GM19328 (cell line): Measurements from ENCODE around the gene ANKRD44.
"Not testable (repeated sequence)": the region's sequence is repeated elsewhere in the genome, so short reads cannot be mapped to it uniquely, and the experiment has no call there.

Experiments used
- ATAC-seq: cut with Tn5 transposase; IDR thresholded peaks from one replicate; pipeline ENCODE4 v1.9.1; 2021; ENCODE audit warnings: mild to moderate bottlenecking, moderate library complexity; ENCODE audit not compliant: unreplicated experiment

ANKRD44 gene

GRCh38 chr2:197310271-197310985, at the start of gene ANKRD44:
Gene ANKRD44, minus strand, starts transcription at chr2:197310780. Its CDS starts 176 bp downstream, at chr2:197310604.
- ATAC-seq, result peak; percentile 60

- no peak for ATAC-seq
These were observed 49.3 kb upstream of the ANKRD44 start for GRCh38 chr2:197359859-197360258.

DNA sequence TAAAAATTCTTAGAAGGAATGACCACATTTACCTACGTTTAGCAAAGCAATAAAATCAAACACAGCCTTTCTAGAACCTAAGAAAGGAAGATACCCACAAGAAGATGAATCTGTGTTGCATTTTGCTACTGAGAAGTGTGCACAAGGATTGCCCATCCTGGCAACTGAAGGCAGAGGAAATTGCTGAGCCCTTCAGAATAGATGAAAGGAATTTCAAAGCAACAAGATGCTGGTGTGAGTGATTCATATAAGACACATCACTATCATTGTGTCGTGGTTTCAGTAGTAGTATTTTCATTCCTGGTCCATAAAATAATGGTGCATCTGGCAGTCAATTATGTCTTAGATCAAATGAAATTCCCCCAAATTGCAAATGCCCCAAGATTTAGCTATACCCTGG, 48.4 kb upstream of the ANKRD44 start:
- ATAC-seq, result no peak

DNA sequence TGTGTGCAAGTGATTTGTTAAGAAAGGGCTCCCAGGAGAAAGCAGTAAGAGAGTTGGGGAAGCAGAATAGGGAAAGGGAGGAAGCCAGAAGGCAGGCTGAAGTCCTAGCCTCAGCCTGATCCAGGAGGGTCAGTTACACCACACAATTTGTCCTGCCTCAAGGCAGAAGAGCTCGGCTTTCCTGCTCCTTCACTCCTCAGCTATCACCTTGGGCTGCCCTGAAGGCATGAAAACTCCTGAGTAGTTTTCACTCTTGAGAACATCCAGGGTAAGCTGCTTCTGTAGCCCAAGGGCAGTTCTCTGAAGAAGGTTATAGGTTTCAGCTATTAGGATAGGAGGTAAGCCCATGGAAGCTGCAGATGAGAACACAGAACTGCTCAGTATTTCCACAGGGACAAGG, 47.4 kb upstream of the ANKRD44 start:
- ATAC-seq, result no peak

DNA sequence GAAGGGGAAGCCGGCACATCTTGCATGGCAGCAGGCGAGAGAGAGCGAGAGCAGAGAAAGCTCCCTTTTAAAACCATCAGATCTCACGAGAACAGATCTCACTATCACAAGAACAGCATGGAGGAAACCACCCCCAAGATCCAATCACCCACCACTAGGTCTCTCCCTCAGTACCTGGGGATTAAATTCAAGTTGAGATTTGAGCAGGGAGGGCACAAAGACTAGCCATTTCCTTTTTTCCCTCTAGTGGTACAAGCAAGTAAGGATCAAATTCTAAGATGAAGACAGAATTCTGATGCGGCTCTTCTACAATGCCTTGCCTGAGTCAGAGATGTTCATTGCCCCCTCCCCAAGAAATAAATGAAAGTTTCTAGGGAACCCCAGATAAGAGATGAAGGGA, 45.6 kb upstream of the ANKRD44 start:
- no peak for ATAC-seq

GRCh38 chr2:197354169-197354558, 43.6 kb upstream of the ANKRD44 start:
- no peak for ATAC-seq

DNA sequence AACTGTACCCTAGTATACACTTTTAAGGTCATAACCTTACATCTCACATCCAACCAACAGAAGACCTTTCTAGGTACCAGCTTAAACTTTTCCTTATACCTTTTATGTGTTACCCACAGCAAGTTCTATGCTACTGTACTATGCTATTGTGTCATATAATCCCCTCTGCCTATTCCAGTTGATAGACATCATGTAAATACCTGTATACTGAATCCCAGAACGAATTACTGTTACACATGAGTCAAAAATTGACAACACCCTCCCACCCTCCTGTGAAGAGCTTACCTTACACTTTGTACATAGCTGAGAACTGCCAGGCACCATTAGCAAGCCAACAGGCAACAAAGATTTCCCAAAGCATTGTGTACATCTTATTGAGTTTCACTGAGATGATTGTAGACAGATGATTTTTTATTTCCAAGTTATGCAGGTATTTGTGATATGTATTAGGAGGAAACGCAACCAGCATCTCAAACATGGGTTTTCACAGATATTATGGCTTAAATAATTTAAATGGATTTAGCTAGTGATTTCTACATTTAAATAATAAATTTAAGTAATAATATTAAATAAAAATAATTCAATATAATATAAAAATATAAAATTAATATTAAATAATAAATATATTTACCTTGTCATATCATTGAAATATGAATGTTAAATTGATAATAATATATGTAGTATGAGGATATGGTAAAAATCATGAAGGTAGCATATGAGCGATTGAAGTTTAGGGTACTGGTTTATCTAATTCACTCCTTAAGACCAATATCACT, 43.0 kb upstream of the ANKRD44 start:
- no peak for ATAC-seq

- no peak for ATAC-seq
These were observed 39.1 kb upstream of the ANKRD44 start for GRCh38 chr2:197349699-197350098.

DNA sequence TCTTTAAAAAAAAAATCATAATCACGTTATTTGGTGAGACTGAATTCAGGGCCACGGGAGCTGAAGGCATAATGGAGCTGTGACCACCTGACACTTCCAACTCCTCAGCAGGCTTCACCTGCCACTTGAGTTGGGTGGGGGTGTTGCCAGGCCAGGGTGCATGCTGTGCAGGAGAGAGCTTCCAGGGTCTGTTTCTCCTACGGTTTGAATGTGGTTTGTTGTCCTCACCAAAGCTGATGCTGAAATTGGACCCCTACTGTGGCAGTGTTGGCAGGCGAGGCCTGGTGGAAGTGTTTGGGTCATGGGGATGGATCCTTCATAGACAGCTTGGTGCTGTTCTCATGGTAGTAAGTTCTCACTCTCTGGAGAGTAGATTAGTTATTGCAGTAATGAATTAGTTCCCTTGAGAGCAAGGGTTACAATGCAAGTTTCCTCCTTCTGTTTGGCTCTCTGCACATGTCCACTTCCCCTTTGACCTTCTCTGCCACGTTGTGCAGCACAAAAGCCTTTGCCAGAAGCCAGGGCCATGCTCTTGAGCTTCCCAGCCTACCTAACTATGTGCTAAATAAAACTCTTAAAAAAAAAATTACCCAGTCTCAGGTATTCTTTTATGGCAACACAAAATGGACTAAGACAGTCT, 38.3 kb upstream of the ANKRD44 start:
- no peak for ATAC-seq

GRCh38 chr2:197345846-197346370, 35.3 kb upstream of the ANKRD44 start:
- no peak for ATAC-seq

DNA sequence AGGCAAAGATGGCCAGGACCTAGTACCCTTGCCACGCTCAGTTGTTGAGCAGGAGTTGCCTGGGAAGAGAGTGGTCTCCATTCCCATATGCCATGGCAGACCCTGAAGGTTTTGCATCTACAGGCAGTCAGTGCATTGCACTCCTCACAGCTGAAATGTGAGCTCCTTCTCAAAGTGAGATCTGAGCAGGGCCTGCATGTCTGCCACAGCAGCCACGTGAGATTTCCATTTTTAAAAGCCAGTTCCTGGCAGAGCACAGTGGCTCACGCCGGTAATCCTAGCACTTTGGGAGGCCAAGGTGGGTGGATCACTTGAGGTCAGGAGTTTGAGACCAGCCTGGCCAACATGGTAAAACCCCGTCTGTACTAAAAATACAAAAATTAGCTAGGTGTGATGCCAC, 33.4 kb upstream of the ANKRD44 start:
- ATAC-seq, result not testable (repeated sequence)

GRCh38 chr2:197340591-197340990, 30.0 kb upstream of the ANKRD44 start:
- ATAC-seq, result no peak

DNA sequence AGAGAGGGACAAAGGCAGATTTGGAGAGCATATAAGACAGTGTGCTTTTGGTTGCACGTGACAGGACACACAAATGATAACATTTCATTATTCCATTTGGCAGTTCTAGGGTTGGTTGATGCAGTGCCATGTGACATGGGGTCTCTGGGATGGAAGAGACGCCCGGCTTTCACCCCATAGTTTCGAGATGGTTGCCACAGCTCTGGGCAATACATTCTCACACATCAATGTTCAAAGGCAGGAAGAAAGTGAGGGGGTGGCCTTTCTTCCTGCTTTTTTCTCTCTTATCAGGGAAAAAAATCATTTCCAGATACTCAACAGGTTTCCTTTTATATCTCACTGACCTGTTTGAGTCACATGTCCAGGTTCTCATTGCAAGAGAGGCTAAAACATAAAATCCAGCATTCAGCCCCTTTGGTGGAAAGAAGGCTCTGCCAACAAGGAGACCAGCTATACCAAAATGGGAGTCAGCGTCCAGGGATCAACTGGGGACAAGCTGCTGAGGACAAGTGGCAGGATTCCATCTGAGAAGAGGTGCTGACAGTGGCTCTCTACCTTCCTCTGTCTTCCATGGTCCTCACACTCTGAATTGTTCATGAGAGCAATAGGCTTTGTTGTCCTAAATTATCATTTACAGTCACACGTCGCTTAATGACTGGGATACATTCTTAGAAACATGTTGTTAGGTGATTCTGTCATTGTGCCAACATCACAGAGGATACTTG, 29.1 kb upstream of the ANKRD44 start:
- no peak for ATAC-seq

DNA sequence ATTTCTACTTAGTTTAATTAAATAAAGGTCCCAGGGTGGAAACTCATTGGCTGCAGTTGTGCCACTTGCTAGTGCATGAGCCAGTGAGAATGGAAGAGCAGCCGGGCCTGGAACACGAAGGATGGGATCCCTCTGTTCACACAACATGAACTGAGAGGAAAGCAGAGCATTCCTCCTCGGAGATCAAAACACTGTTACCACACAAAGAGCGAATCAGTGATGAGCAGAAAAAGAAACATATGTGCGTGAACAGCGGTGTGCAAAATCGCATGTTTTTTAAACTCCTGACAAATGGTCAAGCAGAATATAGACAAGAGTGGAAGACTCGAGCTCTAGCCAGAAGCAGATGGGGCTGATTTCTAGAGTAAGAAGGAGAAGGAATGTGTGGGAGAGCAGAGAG, 28.4 kb upstream of the ANKRD44 start:
- no peak for ATAC-seq

GRCh38 chr2:197332641-197333040, 22.1 kb upstream of the ANKRD44 start:
- ATAC-seq, result no peak

GRCh38 chr2:197328461-197328860, 17.9 kb upstream of the ANKRD44 start:
- ATAC-seq, result no peak

GRCh38 chr2:197327472-197328098, 17.0 kb upstream of the ANKRD44 start:
- ATAC-seq, result no peak

GRCh38 chr2:197327073-197327471, 16.5 kb upstream of the ANKRD44 start:
- ATAC-seq, result no peak

DNA sequence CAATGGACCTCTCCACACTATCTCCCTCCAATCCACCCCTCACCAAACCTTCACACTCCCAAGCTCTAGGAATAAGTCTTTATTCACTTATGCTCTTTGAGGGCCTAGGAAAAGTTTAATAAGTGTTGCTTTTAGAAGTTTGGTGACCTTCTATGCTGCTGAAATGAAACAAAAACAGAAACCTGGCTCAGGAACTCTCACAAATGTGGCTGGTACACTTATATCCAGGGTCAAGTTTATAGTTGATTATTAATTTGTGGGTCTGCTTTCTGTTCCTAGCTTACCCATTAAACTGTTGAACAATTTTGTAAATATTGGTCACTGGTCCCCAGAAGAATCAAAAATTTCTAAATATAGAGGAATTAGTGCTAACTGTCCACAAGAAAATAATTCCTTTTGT, 14.2 kb upstream of the ANKRD44 start:
- peak; percentile 61 for ATAC-seq
